Spleen (tissue), 11 donors: ENCODE data around the gene DNAH6. TPM values are rescaled to one million over a fixed set of nuclear protein-coding genes. Genes with fewer than 3 reads are reported as not detected.

Experiments
- DNase-seq: peaks from one replicate; pipeline ENCODE4 v3.0.0-alpha.2; 2020
- H3K27ac ChIP-seq, 8 donors: fragments of 200-600 bp; sonication (generic) in 7 of 8; 1 replicate in 4 of 8; 2 replicates in 4 of 8; pipeline versions ENCODE4 v1.5.0 to v1.8.0; 2016 to 2021; ENCODE audit warnings: inconsistent platforms in 4 of 8, mild to moderate bottlenecking in 4 of 8, moderate library complexity in 1 of 8
- H3K27me3 ChIP-seq, 7 donors: fragments of 200-600 bp; sonication (generic) in 6 of 7; replicated peaks in 1 of 7; 1 replicate in 4 of 7; 2 replicates in 3 of 7; pipeline versions ENCODE4 v1.5.0 to v1.8.0; 2016 to 2021; ENCODE audit warnings: inconsistent platforms in 3 of 7, mild to moderate bottlenecking in 1 of 7
- H3K36me3 ChIP-seq, 6 donors: fragments of 200-600 bp; sonication (generic) in 5 of 6; 1 replicate in 4 of 6; 2 replicates in 2 of 6; pipeline versions ENCODE4 v1.5.0 to v1.8.0; 2016 to 2021; ENCODE audit warnings: inconsistent platforms in 2 of 6
- H3K4me1 ChIP-seq, 6 donors: fragments of 200-600 bp; sonication (generic) in 5 of 6; 1 replicate in 3 of 6; 2 replicates in 3 of 6; pipeline versions ENCODE4 v1.5.0 to v1.8.0; 2016 to 2021; ENCODE audit warnings: inconsistent platforms in 3 of 6
- H3K4me3 ChIP-seq, 8 donors: fragments of 200-600 bp; sonication (generic) in 7 of 8; 1 replicate in 4 of 8; 2 replicates in 4 of 8; pipeline versions ENCODE4 v1.5.0 to v1.8.0; 2016 to 2021; ENCODE audit warnings: inconsistent platforms in 4 of 8, mild to moderate bottlenecking in 4 of 8, moderate library complexity in 2 of 8
- H3K9me3 ChIP-seq, 8 donors: fragments of 200-600 bp; sonication (generic) in 7 of 8; 1 replicate in 4 of 8; 2 replicates in 4 of 8; pipeline versions ENCODE4 v1.5.0 to v1.8.0; 2016 to 2021; ENCODE audit warnings: inconsistent platforms in 4 of 8
- CTCF ChIP-seq, 11 experiments: fragments of 200-600 bp in 7 of 11; fragments of 450-650 bp in 4 of 11; sonication (generic) in 4 of 11; IDR thresholded peaks in 8 of 11; conservative IDR thresholded peaks in 3 of 11; 1 replicate in 7 of 11; 2 replicates in 4 of 11; pipeline versions ENCODE4 v1.4.0 to v1.8.0; 2016 to 2021; ENCODE audit warnings: antibody characterized with exemption in 11 of 11, inconsistent platforms in 4 of 11, mild to moderate bottlenecking in 1 of 11
- POLR2A ChIP-seq, 3 donors: fragments of 450-650 bp; IDR thresholded peaks; one replicate each; pipeline ENCODE4 v1.5.1; 2017; ENCODE audit warnings: antibody characterized with exemption in 3 of 3, mild to moderate bottlenecking in 1 of 3
- POLR2AphosphoS5 ChIP-seq, 3 donors: sonication (generic); formaldehyde crosslinking; IDR thresholded peaks; one replicate each; pipeline ENCODE4 v1.5.1; 2017; ENCODE audit warnings: antibody characterized with exemption in 3 of 3
- WGBS, 5 donors: extraction: QIAGEN DNeasy Blood & Tissue Kit in 3 of 5; methylation state at CpG; one replicate each; pipeline versions ENCODE4 v1.1.5 to v1.1.7; 2013 to 2018; 5-methylcytosine and 5-hydroxymethylcytosine counted together
- intact Hi-C: fragments of 100-400 bp; cut with DNase I; formaldehyde crosslinking; loops from one replicate; pipeline ENCODE4 v1.15.0; 2023; ENCODE audit warnings: low total_unique reads
- polyA plus RNA-seq, 3 donors: library from polyadenylated mRNA; stranded (reverse); fragments of 200-250 nt; gene quantifications; one replicate each; pipeline ENCODE4 v1.2.1, GENCODE V29; 2013
- total RNA-seq, 7 donors: library from RNA; depleted of rRNA in 3 of 7; stranded (reverse); fragments of >200 nt in 3 of 7; fragmentation: NEBNext Ultra II Directional in 4 of 7; extraction: Animal tissue kit (Norgen Biotek cat#: 25700) in 4 of 7; gene quantifications; one replicate each; pipeline versions ENCODE4 v1.1.0 to v1.2.1, GENCODE V29; 2016 to 2021
- donor health status: healthy with polysubstance abuse.
- donor health status: DM: no; HTN: no; CAD: no; lungs with moderate emphysema.
- donor health status: DM: no; HTN: no; CAD: no.
- donor health status: Bipolar disorder and iron deficiency.
- donor health status: healthy.
- donor health status: DM: no; HTN: no; CAD: no.
- donor health status: DM: yes; HTN: yes; CAD: no.

The DNAH6 gene
- total and polyA plus RNA-seq, 10 donors = 0.02 to 1.1 (median 0.43) TPM; not detected in 1

- DNase-seq = no peak
- H3K4me1 ChIP-seq = peaks cover 0 to 4% (median 0%) of the 10 kb centered on the region in 6 donors
- no peaks in the 10 kb centered on the region for H3K27me3 ChIP-seq
- no peaks in the 10 kb centered on the region for H3K36me3 ChIP-seq
- intact Hi-C loops = no loop called here
- H3K9me3 ChIP-seq = no peaks in the 10 kb centered on the region
- H3K4me3 ChIP-seq = no peak overlapping the region
- TF ChIP-seq POLR2A (IDR thresholded peaks at IDR 0.05) (no peak), POLR2AphosphoS5 (IDR thresholded peaks at IDR 0.05) (no peak), CTCF (IDR thresholded peaks at IDR 0.05 in 8 of 11, conservative IDR thresholded peaks at IDR 0.05 in 3 of 11) (no peak)
- WGBS, 5 donors = 65 to 89% (median 86%) methylated on average over 5 of the region's 5 CpGs
- H3K27ac ChIP-seq = no peak overlapping the region
Measured at GRCh38 chr2:84823229-84823628, 306.9 kb downstream of the DNAH6 start.

GRCh38 chr2:84823788-84824187, 307.5 kb downstream of the DNAH6 start:
- no peaks in the 10 kb centered on the region for H3K9me3 ChIP-seq
- no peak overlapping the region for H3K4me3 ChIP-seq
- DNase-seq = no peak
- intact Hi-C loops = no loop called here
- 94 to 96% (median 96%) methylated on average over 21 of the region's 21 CpGs for WGBS, 5 donors
- H3K36me3 ChIP-seq = no peaks in the 10 kb centered on the region
- H3K27ac ChIP-seq = no peak overlapping the region
- TF ChIP-seq POLR2A (IDR thresholded peaks at IDR 0.05) = no peak
- no peak for TF ChIP-seq POLR2AphosphoS5 (IDR thresholded peaks at IDR 0.05)
- peaks cover 0 to 10% (median 0%) of the 10 kb centered on the region in 6 donors for H3K4me1 ChIP-seq
- H3K27me3 ChIP-seq = no peaks in the 10 kb centered on the region

- 66 to 87% (median 70%) methylated on average over 2 of the region's 2 CpGs for WGBS, 5 donors
- Histone ChIP-seq H3K27ac (no peak overlapping the region), H3K4me3 (no peak overlapping the region), H3K36me3 (no peaks in the 10 kb centered on the region), H3K27me3 (no peaks in the 10 kb centered on the region), H3K4me1 (peaks cover 0 to 50% (median 12%) of the 10 kb centered on the region in 6 donors), H3K9me3 (no peaks in the 10 kb centered on the region)
- DNase-seq = no peak
- TF ChIP-seq POLR2A (IDR thresholded peaks at IDR 0.05) = no peak
- TF ChIP-seq POLR2AphosphoS5 (IDR thresholded peaks at IDR 0.05) = no peak
- TF ChIP-seq CTCF (IDR thresholded peaks at IDR 0.05 in 8 of 11, conservative IDR thresholded peaks at IDR 0.05 in 3 of 11) = no peak
- intact Hi-C loops = no loop called here
Measured at GRCh38 chr2:84827978-84828575, 311.8 kb downstream of the DNAH6 start.

GRCh38 chr2:84829693-84830092, 313.4 kb downstream of the DNAH6 start:
- Histone ChIP-seq H3K4me3 (no peak overlapping the region), H3K27ac (peak overlapping the region in 1 of 8 donors; percentile 40), H3K9me3 (peaks cover 0 to 2% (median under 1%) of the 10 kb centered on the region in 8 donors), H3K4me1 (peaks cover 0 to 60% (median 18%) of the 10 kb centered on the region in 6 donors), H3K36me3 (no peaks in the 10 kb centered on the region), H3K27me3 (no peaks in the 10 kb centered on the region)
- intact Hi-C loops = no loop called here
- TF ChIP-seq CTCF (IDR thresholded peaks at IDR 0.05 in 8 of 11, conservative IDR thresholded peaks at IDR 0.05 in 3 of 11) (no peak), POLR2A (IDR thresholded peaks at IDR 0.05) (no peak), POLR2AphosphoS5 (IDR thresholded peaks at IDR 0.05) (no peak)
- 68 to 93% (median 77%) methylated on average over 2 of the region's 2 CpGs for WGBS, 5 donors
- no peak for DNase-seq
